HG03108 (cell line): Measurements from ENCODE around the gene CAMKK2.
"Not testable (repeated sequence)": the region's sequence is repeated elsewhere in the genome, so short reads cannot be mapped to it uniquely, and the experiment has no call there.

Source experiments
- ATAC-seq: cut with Tn5 transposase; IDR thresholded peaks from one replicate; pipeline ENCODE4 v1.9.1; 2021; ENCODE audit warnings: moderate library complexity; ENCODE audit not compliant: unreplicated experiment

The CAMKK2 gene

DNA sequence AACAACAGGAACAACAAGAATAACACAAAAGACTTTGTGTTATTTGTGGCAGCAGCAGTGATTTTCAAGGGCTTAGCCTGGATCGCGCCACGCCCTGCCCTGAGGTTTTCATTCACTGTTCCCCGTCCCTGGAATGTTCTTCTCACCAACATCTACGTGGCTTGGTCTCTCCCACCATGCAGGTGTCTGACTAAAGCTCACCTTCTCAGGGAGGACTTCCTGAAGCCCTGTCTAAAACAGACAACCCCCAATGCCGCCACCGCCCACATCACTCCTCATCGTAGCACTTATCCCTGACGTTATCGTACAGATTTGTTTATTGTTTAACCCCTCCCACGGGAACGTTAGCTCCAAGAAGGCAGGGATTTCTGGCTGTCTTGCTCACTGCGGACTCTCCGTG lies 46.1 kb downstream of the CAMKK2 start:
- ATAC-seq = no peak

DNA sequence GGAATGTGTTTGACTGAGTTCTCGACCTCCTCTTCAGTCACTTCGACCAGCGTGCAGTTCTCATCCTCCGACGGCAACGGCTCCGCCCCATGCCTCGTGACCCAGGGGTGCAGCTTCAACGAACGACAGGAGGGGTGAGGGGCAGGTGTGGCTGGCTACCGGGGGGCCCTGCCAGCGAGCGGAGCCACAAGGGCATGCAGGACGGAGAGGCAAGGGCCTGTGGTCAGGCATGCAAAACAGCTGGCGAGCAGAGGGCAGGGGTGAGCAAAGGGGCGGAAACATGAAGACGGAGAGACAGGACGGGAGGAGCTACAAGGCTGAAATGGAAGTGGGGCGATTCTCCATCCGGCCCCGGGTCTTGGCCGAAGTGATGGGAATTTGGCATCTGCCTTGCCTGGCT lies 47.9 kb downstream of the CAMKK2 start:
- ATAC-seq = peak; percentile 96

- no peak for ATAC-seq
Measured at GRCh38 chr12:121246893-121247557, 49.5 kb downstream of the CAMKK2 start.

DNA sequence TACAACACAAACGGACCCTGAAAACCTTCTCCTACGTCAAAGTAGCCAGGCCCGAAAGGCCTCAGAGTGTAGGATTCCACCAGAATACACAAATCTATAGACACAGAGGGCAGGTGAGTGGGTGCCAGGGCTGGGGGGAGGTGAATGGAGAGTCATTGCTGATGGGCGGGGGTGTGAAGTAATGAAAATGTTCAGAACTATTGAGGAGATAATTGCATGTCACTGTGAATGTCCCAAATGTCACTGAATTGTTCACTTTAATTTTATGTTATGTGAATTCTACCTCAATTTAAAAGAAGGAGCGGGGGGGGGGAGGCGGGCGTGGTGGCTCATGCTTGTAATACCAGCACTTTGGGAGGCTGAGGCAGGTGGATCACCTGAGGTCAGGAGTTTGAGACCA lies 50.6 kb downstream of the CAMKK2 start:
- ATAC-seq = no peak

GRCh38 chr12:121245031-121245430 lies 51.5 kb downstream of the CAMKK2 start:
- ATAC-seq = no peak

DNA sequence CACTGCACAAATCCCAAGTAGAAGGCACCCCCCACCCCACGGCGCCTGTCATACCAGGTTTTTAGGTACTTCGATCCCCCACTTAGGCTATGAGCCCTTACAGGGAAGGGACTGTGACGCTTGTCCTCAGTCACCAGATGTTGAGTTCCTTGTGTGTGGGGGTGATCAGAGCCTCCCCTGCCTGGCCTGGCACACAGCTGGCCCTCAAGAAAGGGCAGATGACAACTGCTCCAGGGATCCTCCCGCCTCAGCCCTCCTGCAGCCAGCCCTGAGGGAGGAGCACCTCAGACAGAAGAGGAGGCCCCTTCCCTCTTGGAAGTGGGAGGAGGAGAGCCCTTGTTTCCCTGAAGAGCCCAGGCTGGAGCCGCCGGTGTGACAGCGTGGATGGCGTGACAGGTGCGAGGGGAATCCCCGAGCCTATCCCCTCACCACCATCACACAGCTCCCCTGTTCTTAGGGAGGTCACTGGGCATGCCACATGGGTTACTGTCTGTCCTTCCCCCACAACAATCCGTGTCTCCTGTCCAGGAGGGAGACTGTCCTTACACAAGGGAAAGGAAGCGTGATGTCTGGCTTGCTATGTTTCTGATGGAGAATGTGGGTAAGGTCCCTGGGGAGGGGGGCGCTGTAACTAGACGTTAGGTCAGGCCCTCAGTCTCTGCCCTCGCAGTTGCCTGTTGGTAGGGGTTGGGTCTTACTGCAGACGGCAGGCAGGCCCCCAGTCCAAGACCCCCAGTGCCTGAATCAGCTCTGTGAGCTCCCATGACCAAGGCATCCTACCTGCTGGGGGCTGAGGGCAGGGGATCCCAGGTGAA lies 55.1 kb downstream of the CAMKK2 start:
- ATAC-seq = no peak

DNA sequence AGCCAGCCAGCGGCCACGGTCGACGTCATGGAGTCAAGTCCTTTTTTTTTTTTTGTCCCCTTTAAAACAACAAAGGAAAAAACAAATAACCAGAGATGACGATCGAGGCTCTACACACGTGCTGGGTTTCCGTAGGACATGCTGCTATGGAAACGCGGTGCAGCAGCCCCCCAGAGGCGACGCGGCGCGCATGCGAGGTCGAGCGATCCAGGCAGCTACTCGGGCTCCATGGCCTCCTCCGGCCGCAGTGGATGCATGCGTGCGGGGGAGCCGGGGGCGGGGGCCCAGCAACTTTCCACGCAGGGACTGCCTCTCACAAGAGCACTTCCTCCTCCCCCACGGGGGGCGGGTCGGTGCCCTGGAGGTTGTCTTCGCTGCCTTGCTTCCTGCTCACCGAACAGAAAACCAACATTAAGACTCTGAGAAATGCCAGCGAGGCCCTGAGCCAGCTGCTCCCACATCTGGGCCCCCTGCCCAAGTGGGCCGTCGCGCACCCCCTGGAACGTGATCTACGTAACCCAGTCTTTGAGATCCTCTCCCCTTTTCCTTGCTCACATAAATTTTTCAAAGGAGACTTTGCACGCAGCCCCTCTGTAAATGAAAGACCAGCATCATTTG lies 55.9 kb downstream of the CAMKK2 start:
- ATAC-seq = no peak

DNA sequence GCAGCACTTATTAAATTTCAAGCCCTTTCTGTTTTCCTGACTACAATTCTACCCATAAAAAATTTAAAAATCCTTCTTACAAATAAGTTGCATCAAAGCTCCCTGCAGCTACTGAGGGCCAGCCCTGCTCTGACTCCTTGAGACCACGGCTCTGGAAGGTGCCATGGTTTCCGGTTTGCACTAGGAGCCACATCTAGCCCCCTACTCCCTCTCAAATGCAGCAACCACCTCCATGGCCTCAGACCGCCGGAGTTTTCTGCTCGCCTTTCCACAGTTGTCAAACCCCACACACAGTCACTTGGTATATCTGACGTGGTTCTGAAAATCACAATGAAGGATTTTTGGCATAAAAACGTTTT lies 56.5 kb downstream of the CAMKK2 start:
- no peak for ATAC-seq

GRCh38 chr12:121239351-121240061 lies 57.0 kb downstream of the CAMKK2 start:
- ATAC-seq = no peak

DNA sequence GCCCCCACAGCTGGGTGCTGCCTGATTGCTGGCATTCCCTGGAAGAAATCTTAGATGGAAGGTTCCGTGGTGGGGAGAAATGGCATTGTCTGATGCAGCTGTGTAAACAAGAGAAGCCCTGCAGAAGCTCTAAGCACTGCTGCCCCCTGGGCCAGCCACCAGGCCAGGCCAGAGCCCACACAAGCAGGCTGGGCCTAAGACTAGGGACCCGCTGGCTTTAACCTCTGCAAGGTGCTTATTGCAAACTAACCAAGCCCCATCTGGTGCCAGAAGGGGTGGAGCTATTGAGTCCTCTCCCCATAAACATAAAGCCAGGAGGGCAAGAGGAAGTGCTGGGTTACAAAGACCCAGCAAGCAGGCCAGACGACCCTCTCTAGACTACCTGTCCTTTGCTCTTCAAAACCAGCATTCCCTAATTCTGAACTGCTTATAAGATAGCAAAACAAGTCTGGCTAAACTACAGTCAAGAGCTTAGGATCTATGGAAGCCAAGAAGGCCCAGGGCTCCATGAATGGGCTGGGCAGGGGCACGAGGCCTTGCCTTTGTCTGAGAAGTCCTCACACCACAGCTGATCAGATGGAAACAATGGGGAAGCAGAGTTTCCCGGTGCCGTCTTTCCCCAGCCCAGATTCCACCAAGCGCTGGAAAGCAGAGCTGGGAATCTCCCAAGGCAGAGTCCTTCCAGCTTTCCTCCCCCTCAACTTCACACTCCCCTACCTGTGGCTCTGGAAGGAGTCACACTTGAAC lies 57.7 kb downstream of the CAMKK2 start:
- no peak for ATAC-seq

DNA sequence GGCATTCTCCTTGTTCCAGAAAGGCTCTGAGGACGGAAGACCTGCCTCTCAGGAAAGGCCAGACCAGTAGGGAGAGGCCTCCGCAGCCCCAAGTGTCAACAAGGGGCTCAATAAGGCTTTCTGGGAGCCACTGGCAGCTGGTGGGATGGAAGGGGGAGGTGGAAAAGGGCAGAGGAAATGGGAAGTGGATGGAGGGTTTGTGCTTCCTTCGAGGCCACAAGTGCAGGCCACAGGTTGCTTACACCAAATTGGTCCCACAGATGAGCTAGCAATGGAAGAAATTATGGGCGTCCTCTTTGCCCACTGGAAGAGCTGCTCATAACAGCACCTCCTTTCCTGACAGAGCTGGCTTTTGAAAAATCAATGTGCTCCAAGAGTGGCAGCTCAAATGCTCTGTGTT lies 58.4 kb downstream of the CAMKK2 start:
- ATAC-seq = no peak

DNA sequence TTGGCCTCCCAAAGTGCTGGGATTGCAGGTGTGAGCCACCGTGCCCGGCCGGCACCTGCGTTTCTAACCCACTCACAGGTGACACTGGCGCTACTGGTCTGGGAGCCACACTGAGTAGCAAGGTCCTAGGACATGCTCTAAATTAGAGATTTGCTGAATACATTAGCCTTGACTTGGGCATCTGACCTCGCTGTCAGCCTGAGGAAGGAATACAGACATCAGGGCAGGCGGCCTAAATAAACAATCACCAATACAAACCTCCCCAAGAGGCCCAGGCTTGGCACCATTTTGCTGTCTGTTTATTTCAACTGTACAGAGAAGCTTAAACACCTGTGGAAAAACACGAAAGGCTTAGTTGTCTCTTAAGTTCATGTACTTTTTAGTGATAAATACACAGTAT lies 59.1 kb downstream of the CAMKK2 start:
- no peak for ATAC-seq

DNA sequence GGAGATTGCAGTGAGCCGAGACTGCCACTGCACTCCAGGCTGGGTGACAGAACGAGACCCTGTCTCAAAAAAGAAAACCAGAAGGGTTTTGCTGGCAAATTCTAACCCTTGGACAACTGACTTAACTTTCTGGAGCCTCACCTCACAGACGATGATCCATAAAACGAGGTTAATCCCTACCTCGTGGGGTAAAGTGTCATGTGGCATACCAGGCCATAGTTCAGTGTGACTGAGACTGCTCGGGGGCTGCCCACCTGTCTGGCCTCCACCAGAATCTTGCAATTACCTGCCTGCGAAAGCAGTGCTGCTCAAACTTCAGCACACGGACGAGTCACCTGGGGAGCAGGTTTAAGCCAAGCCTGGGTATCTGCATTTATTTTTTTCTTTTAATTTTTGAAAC lies 59.7 kb downstream of the CAMKK2 start:
- ATAC-seq = no peak

DNA sequence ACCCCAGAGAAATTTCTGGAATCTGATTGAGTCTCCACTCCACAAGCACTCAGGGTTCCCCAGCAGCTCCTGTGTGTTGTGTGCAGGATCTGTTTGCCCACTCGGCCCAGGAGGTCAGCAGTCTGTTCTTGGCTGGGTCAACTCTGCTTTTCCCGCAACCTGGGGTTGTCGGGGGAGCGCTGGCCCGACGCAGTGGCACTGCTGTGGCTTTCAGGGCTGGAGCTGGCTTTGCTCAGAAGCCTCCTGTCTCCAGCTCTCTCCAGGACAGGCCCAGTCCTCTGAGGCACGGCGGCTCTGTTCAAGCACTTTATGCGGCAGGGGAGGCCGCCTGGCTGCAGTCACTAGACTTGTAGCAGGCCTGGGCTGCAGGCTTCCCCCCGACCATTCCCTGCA lies 62.9 kb downstream of the CAMKK2 start:
- no peak for ATAC-seq

- no peak for ATAC-seq
Measured at GRCh38 chr12:121232977-121233627, 63.4 kb downstream of the CAMKK2 start.

DNA sequence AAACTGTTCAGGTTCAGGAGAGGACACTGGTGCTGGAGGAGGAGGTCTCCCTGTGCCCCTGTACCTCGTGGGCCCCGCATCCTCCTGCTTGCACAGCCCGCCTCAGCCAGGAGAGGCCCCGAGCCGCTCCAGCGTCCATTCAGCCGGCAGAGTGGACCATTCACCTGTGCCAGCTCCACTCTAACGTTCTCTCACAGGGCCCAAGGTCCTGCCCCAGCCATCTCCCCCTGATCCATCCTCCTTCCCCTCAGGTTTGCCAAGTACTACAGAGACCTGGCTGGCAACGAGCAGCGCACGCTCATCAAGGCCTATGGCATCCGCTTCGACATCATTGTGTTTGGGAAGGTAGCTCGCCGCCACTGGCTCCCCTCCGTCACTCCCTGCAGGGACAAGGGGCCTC lies 64.3 kb downstream of the CAMKK2 start:
- no peak for ATAC-seq

DNA sequence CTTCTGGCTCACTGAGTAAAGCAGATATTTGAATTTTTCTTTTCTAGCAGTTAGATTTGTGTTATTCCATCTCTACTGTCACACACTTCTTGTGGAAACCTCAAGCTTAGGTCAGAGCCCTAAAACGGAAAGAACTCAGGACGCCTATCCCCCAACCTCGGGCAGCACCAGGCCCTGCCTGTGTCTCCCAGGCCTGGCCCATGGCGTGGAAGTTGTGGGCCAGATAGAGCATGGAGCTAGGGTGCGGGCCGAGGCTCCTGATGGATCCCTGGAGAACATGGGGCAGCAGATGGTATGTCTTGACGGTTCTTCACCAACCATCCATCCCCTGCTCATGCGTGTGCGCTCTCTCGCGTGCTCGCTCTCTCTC lies 66.0 kb downstream of the CAMKK2 start:
- ATAC-seq = no peak

DNA sequence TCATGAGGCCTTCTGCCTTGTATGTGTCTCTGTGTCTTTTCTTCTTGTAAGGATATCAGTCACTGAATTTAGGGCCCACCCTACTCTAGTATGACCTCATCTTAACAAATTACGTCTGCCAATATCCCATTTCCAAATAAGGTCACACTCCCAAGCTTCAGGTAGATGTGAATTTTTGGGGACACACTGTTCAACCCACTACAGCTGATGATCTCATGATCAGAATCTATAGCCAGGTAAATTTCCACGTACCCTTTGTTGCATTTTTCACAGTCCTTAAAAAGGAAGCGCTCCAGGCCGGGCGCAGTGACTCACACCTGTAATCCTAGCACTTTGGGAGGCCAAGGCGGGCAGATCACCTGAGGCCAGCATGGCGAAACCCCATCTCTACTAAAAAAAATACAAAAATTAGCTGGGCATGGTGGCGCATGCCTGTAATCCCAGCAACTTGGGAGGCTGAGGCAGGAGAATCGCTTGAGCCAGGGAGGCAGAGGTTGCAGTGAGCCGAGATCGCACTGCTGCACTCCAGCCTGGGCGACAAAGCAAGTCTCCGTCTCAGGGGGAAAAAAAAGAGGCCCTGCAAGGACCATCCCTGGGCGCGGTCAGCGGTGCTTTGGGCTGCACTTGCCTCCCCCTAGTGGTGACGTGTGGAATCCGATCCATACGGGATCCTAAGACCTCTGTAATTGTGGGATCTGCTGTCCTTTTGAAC lies 66.5 kb downstream of the CAMKK2 start:
- not testable (repeated sequence) for ATAC-seq

GRCh38 chr12:121228919-121229665 lies 67.4 kb downstream of the CAMKK2 start:
- ATAC-seq = no peak
